Naive thymus-derived CD8-positive, alpha-beta T cell (primary cell): ENCODE measurements around the gene SHISAL2B. TPM values are rescaled to one million over a fixed set of nuclear protein-coding genes. Genes with fewer than 3 reads are reported as not detected.
"Not testable (repeated sequence)": the region's sequence is repeated elsewhere in the genome, so short reads cannot be mapped to it uniquely, and the experiment has no call there.

ENCODE experiments used
- ATAC-seq, 2 donors: fragments of 150-1000 bp; cut with Tn5 transposase in 1 of 2; sonication (Bioruptor Pico), chemical (Tn5 transposase) in 1 of 2; 1 replicate in 1 of 2; 2 replicates in 1 of 2; pipeline ENCODE4 v1.10.0; 2021; ENCODE audit warnings: mild to moderate bottlenecking in 2 of 2, moderate library complexity in 2 of 2
- POLR2A ChIA-PET: fragments of 350-600 bp; sonication (Branson Sonifier 250); formaldehyde crosslinking; loops from one replicate; lab custom pipeline; 2021; ENCODE audit warnings: antibody characterized with exemption; lab: Charles Lee
- DNase-seq, 10 donors: peaks; one replicate each; pipeline versions ENCODE4 v3.0.0 to v3.0.0-alpha.2; 2020 to 2022
- H3K27ac Mint-ChIP-seq, 10 donors: one replicate each; pipeline ENCODE4 v1.8.0; 2020 to 2022; ENCODE audit warnings: mild to moderate bottlenecking in 10 of 10, mixed read lengths in 10 of 10, moderate library complexity in 4 of 10, inconsistent platforms in 1 of 10
- H3K27me3 Mint-ChIP-seq, 5 donors: one replicate each; pipeline ENCODE4 v1.8.0; 2021 to 2022; ENCODE audit warnings: mixed read lengths in 5 of 5
- H3K36me3 Mint-ChIP-seq, 3 donors: one replicate each; pipeline ENCODE4 v1.8.0; 2020 to 2022; ENCODE audit warnings: mixed read lengths in 3 of 3, mild to moderate bottlenecking in 2 of 3, inconsistent platforms in 1 of 3
- H3K4me1 Mint-ChIP-seq, 4 donors: one replicate each; pipeline ENCODE4 v1.8.0; 2021 to 2022; ENCODE audit warnings: mixed read lengths in 4 of 4
- H3K4me3 Mint-ChIP-seq, 10 donors: one replicate each; pipeline ENCODE4 v1.8.0; 2020 to 2022; ENCODE audit warnings: mild to moderate bottlenecking in 10 of 10, mixed read lengths in 10 of 10, moderate library complexity in 6 of 10, inconsistent platforms in 1 of 10
- H3K9me3 Mint-ChIP-seq, 9 donors: one replicate each; pipeline ENCODE4 v1.8.0; 2020 to 2022; ENCODE audit warnings: mixed read lengths in 9 of 9, mild to moderate bottlenecking in 3 of 9, inconsistent platforms in 1 of 9, moderate library complexity in 1 of 9
- polyA plus RNA-seq, 3 donors: library from polyadenylated mRNA; unstranded; fragments of 300-500 nt; fragmentation: Illumina TruSeq; gene quantifications; one replicate each; pipeline ENCODE4 v1.2.3, GENCODE V29; 2021
- total RNA-seq, 8 experiments: library from RNA in 2 of 8; stranded (reverse) in 2 of 8; gene quantifications; one replicate each; pipeline ENCODE4 v1.2.3 and lab custom pipeline; 2021 to 2026

Gene SHISAL2B
- total and polyA plus RNA-seq, 5 experiments from 2014 or later = not detected

DNA sequence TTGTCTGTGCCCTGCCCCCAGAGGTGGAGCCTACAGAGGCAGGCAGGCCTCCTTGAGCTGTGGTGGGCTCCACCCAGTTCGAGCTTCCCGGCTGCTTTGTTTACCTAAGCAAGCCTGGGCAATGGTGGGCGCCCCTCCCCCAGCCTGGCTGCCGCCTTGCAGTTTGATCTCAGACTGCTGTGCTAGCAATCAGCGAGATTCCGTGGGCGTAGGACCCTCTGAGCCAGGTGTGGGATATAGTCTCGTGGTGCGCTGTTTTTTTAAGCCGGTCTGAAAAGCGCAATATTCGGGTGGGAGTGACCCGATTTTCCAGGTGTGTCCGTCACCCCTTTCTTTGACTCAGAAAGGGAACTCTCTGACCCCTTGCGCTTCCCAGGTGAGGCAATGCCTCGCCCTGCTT lies 24.2 kb downstream of the SHISAL2B start:
- ATAC-seq, H3K36me3 Mint-ChIP-seq, H3K9me3 Mint-ChIP-seq, H3K4me3 Mint-ChIP-seq, H3K4me1 Mint-ChIP-seq, H3K27ac Mint-ChIP-seq, POLR2A ChIA-PET, H3K27me3 Mint-ChIP-seq, DNase-seq: not testable (repeated sequence)

GRCh38 chr5:64722588-64722987 lies 32.3 kb downstream of the SHISAL2B start:
- Mint-ChIP-seq H3K9me3 (peaks cover 0 to 8% (median 0%) of the 10 kb centered on the region in 9 donors), H3K4me1 (peaks cover 0 to 3% (median 0%) of the 10 kb centered on the region in 4 donors), H3K27ac (no peak overlapping the region), H3K36me3 (peaks cover 11 to 46% (median 26%) of the 10 kb centered on the region in 3 donors), H3K27me3 (no peaks in the 10 kb centered on the region), H3K4me3 (no peak overlapping the region)
- DNase-seq (no peak), ATAC-seq (no peak)
- POLR2A ChIA-PET = no interaction called here

DNA sequence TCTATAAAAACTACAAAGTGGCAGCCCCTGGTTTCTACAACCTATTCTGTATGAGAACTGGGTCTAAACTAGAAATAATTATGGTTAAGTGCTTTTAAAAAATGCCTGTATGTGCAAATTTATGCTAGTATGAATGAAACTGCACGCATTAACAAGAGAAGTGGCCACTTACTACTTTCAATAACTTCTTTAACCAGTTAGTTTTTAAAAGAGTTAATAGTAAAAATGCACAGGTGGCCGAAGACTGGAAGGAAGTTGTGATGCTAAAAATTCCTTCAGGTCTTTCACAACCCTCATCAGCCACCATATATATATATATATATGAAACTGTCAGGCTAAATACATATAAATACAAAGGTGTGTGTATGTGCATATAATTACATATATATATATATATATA lies 36.8 kb downstream of the SHISAL2B start:
- ATAC-seq = no peak
- Mint-ChIP-seq H3K4me1 (peaks cover 0 to 8% (median 5%) of the 10 kb centered on the region in 4 donors), H3K9me3 (no peaks in the 10 kb centered on the region), H3K27ac (no peak overlapping the region), H3K36me3 (peaks cover 5 to 70% (median 34%) of the 10 kb centered on the region in 3 donors), H3K27me3 (no peaks in the 10 kb centered on the region), H3K4me3 (no peak overlapping the region)
- no peak for DNase-seq
- POLR2A ChIA-PET = no interaction called here

DNA sequence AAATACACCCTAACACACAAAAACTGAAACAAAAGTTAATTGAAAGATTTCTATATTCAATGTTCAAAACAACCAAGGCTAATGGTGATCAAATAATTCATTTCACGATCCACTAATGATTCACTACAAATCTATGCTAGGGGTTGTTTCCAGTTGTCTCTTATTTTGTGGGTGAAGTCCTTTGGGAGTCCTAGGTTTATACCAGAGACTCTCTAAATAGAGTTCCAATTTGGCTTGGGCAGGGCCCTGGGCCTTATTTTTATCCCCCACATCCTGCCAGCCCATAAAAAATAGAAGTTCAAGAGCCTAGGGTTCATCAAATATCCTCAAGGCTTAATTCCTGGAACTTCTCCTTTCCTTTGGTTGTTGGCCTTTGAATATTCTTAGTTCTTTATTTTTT lies 52.1 kb downstream of the SHISAL2B start:
- Mint-ChIP-seq H3K4me1 (peaks cover 0 to 16% (median 8%) of the 10 kb centered on the region in 4 donors), H3K27me3 (no peaks in the 10 kb centered on the region), H3K27ac (no peak overlapping the region), H3K36me3 (peaks cover 0 to 56% (median 16%) of the 10 kb centered on the region in 3 donors), H3K9me3 (no peaks in the 10 kb centered on the region), H3K4me3 (no peak overlapping the region)
- POLR2A ChIA-PET = no interaction called here
- DNase-seq (no peak), ATAC-seq (no peak)

- Mint-ChIP-seq H3K27me3 (no peaks in the 10 kb centered on the region), H3K9me3 (no peaks in the 10 kb centered on the region), H3K36me3 (peaks cover 0 to 54% (median 16%) of the 10 kb centered on the region in 3 donors), H3K4me3 (no peak overlapping the region), H3K4me1 (peaks cover 0 to 13% (median 6%) of the 10 kb centered on the region in 4 donors), H3K27ac (no peak overlapping the region)
- POLR2A ChIA-PET = no interaction called here
- ATAC-seq (no peak), DNase-seq (no peak)
These were observed 52.5 kb downstream of the SHISAL2B start for GRCh38 chr5:64742821-64743220.

GRCh38 chr5:64744914-64745313 lies 54.6 kb downstream of the SHISAL2B start:
- Mint-ChIP-seq H3K36me3 (peaks cover 0 to 40% (median 8%) of the 10 kb centered on the region in 3 donors), H3K9me3 (no peaks in the 10 kb centered on the region), H3K4me3 (no peak overlapping the region), H3K27ac (no peak overlapping the region), H3K27me3 (no peaks in the 10 kb centered on the region), H3K4me1 (peaks cover 0 to 16% (median 7%) of the 10 kb centered on the region in 4 donors)
- ATAC-seq (no peak), DNase-seq (no peak)
- POLR2A ChIA-PET = no interaction called here

DNA sequence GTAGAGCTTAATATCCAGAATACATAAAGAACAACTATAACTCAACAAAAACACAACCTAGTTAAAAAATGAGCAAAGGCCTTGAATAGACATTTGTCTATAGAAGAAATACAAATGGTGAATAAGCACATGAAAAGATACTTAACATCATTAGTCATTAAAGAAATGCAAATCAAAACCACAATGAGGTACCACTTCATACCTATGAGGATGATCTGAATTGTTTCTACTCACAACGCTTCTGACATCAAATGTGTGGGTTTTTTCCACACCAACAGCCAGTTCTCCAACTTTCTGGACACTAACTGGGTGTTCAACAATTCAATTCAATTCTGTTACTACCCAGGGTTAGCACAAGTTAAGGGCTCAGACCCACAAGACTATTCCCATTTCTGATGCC lies 56.1 kb downstream of the SHISAL2B start:
- H3K36me3 Mint-ChIP-seq = peaks cover 0 to 35% (median 4%) of the 10 kb centered on the region in 3 donors
- DNase-seq (no peak), ATAC-seq (no peak)
- POLR2A ChIA-PET = no interaction called here
- peak overlapping the region in 1 of 10 donors; percentile 42 for H3K27ac Mint-ChIP-seq
- H3K9me3 Mint-ChIP-seq = no peaks in the 10 kb centered on the region
- no peaks in the 10 kb centered on the region for H3K27me3 Mint-ChIP-seq
- peaks cover 3 to 23% (median 11%) of the 10 kb centered on the region in 4 donors for H3K4me1 Mint-ChIP-seq
- H3K4me3 Mint-ChIP-seq = no peak overlapping the region

DNA sequence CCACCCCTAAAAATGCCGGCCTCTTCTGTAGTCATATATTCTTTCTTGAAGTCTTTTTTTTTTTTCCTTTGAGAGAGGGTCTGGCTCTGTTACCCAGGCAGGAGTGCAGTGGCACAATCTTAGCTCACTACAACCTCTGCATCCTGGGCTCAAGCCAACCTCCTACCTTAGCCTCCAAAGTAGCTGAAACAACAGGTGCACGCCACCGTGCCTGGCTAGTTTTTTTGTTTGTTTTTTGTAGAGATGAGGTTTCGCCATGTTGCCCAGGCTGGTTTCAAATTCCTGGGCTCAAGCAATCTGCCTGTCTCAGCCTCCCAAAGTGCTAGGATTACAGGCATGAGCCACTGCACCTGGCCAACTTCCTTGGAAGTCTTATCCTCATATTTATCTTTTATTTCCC lies 59.1 kb downstream of the SHISAL2B start:
- Mint-ChIP-seq H3K4me1 (peaks cover 3 to 15% (median 8%) of the 10 kb centered on the region in 4 donors), H3K36me3 (peaks cover 0 to 35% (median 6%) of the 10 kb centered on the region in 3 donors), H3K9me3 (no peaks in the 10 kb centered on the region), H3K4me3 (no peak overlapping the region), H3K27ac (peak overlapping the region in 1 of 10 donors; percentile 18), H3K27me3 (no peaks in the 10 kb centered on the region)
- POLR2A ChIA-PET = no interaction called here
- no peak for ATAC-seq
- DNase-seq = no peak

DNA sequence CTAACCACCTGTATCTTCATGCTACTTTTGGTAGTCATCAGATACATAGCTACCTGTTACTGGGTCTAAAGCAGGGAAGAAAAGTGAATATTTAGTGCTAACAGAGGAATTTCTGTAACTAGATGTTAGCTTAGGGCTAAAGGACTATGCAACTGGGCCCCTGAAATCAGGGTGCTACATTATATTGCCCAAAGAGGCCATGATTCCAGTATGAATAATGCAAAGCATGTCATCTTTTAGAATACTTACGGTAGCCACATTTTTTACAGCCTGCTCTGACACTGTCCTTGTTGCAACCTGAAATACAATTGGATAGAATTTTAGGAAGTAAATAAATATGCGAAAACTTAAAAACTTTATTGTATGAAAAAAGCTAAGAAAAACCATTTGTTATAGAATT lies 63.8 kb downstream of the SHISAL2B start:
- Mint-ChIP-seq H3K27ac (no peak overlapping the region), H3K4me1 (peaks cover 7 to 23% (median 18%) of the 10 kb centered on the region in 4 donors), H3K36me3 (peaks cover 0 to 40% (median 9%) of the 10 kb centered on the region in 3 donors), H3K9me3 (no peaks in the 10 kb centered on the region), H3K27me3 (no peaks in the 10 kb centered on the region), H3K4me3 (no peak overlapping the region)
- no peak for ATAC-seq
- POLR2A ChIA-PET = no interaction called here
- DNase-seq = no peak

DNA sequence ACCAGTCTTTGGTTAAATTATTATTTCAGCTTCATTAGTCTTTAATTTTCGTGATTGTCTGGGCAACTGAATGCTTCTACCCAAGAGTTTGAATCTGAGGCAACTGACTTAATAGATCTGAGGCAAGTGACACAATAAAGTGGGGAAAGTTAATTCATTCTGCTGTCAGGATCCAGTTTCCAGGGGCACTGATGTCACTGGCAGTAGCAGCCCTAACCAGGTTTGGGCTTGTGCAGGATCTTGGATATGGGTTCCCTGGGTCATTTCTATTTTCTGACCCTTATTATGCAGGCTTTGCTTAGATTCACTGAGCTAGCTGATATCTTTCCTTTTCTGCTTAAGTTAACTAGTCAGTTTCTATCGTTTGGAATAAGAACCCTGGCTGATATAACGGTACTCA lies 68.6 kb downstream of the SHISAL2B start:
- POLR2A ChIA-PET = interaction anchor here (1.2 kb wide), 1 partner anchor 10 kb away, joined by 4 read pairs; the partner anchor contains the start of genes CWC27 and SREK1IP1
- DNase-seq (no peak), ATAC-seq (no peak)
- peaks cover 0 to 58% (median 16%) of the 10 kb centered on the region in 3 donors for H3K36me3 Mint-ChIP-seq
- H3K9me3 Mint-ChIP-seq = no peaks in the 10 kb centered on the region
- no peak overlapping the region for H3K27ac Mint-ChIP-seq
- H3K4me3 Mint-ChIP-seq = no peak overlapping the region
- H3K4me1 Mint-ChIP-seq = peaks cover 8 to 31% (median 25%) of the 10 kb centered on the region in 4 donors
- no peaks in the 10 kb centered on the region for H3K27me3 Mint-ChIP-seq

- Mint-ChIP-seq H3K36me3 (peaks cover 0 to 57% (median 17%) of the 10 kb centered on the region in 3 donors), H3K9me3 (no peaks in the 10 kb centered on the region), H3K4me3 (no peak overlapping the region), H3K27ac (peak overlapping the region in 2 of 10 donors; percentile 32 to 33), H3K27me3 (no peaks in the 10 kb centered on the region), H3K4me1 (peaks cover 12 to 39% (median 28%) of the 10 kb centered on the region in 4 donors)
- ATAC-seq (no peak), DNase-seq (no peak)
- POLR2A ChIA-PET = no interaction called here
These were observed 69.8 kb downstream of the SHISAL2B start for GRCh38 chr5:64759960-64760660.

- ATAC-seq = no peak
- Mint-ChIP-seq H3K4me3 (no peak overlapping the region), H3K27me3 (no peaks in the 10 kb centered on the region), H3K4me1 (peaks cover 25 to 61% (median 49%) of the 10 kb centered on the region in 4 donors), H3K36me3 (peaks cover 0 to 49% (median 13%) of the 10 kb centered on the region in 3 donors), H3K9me3 (no peaks in the 10 kb centered on the region), H3K27ac (no peak overlapping the region)
- POLR2A ChIA-PET = no interaction called here
- DNase-seq = no peak
These were observed 73.7 kb downstream of the SHISAL2B start for GRCh38 chr5:64763948-64764503.

DNA sequence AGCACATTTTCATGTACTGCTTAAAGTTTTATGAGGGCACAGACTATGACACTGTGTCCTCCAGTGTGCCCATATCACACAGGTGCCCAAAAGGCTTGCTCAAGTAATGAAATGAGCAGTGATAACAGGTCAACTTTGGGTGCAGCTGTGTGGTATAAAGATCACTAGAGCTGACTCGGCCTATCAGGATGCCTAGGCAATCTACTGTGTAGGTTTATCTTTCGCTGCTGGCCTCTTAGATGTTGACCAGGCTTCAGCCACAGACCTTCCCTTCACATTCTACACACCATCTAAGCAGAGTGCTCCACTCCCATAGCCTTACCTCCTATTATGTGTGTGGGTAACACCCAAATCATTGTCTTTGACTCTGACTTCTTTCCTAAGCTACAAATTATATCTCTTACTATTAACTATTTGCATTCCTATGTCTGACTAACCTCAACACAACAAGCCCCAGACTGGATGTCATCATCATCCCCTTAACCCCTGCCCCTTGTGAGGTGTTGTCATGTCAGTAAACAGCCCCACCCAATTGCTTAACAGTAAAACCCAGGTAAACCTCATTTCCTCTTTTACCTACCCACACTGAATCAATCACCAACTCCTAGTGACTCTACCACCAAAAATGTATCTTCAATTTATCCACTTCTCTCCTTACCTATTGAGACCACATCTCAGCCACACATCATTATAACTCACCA lies 75.7 kb downstream of the SHISAL2B start:
- Mint-ChIP-seq H3K4me1 (peaks cover 25 to 60% (median 55%) of the 10 kb centered on the region in 4 donors), H3K27ac (peak overlapping the region in 4 of 10 donors; percentile 3 to 60 (median 18)), H3K27me3 (no peaks in the 10 kb centered on the region), H3K4me3 (peak overlapping the region in 7 of 10 donors; percentile 4 to 49 (median 15)), H3K9me3 (no peaks in the 10 kb centered on the region), H3K36me3 (peaks cover 0 to 30% (median 8%) of the 10 kb centered on the region in 3 donors)
- POLR2A ChIA-PET = no interaction called here
- ATAC-seq (no peak), DNase-seq (no peak)
